ENCODE measurements around the gene BABAM2. TPM values are rescaled to one million over a fixed set of nuclear protein-coding genes. Genes with fewer than 3 reads are reported as not detected.

BABAM2 gene
- total RNA-seq, 2 experiments from 2014 or later, result 19.7 to 33.2 TPM

- intact Hi-C loops (cut with micrococcal nuclease; ENCODE audit: unreplicated experiment), result loop anchor here (2.0 kb wide), 1 partner anchor 297 kb away; no protein-coding TSS in a partner anchor
- Histone ChIP-seq H3K4me2 (ENCODE audit: low read length) (no peak overlapping the region), H3K9me3 (ENCODE audit: low read length) (peaks cover 8% of the 10 kb centered on the region; the same call in 1 of the 2 replicates), H3K4me3 (ENCODE audit: low read depth, low read length, poor library complexity, severe bottlenecking) (no peak overlapping the region), H3K36me3 (ENCODE audit: insufficient read depth, low read length) (no peaks in the 10 kb centered on the region), H3K9me2 (ENCODE audit: insufficient read depth, low read length) (no peaks in the 10 kb centered on the region), H3K4me1 (ENCODE audit: insufficient read depth, low read length, poor library complexity, severe bottlenecking) (no peaks in the 10 kb centered on the region), H4K20me1 (ENCODE audit: insufficient read depth, low read length) (no peaks in the 10 kb centered on the region), H3K79me2 (ENCODE audit: insufficient read depth, low read depth, low read length) (no peaks in the 10 kb centered on the region), H2AFZ (ENCODE audit: low read length) (no peak overlapping the region), H3K27ac (ENCODE audit: low read depth, low read length, poor library complexity, severe bottlenecking) (no peak overlapping the region)
- DNase-seq (ENCODE audit: low spot score), result peak; percentile 3
- BruUV-seq (replicated peaks), result no TSS peak
- ChIA-PET POLR2A (no interaction called here), CTCF (ENCODE audit: unreplicated experiment) (no interaction called here)
- no peak for TF ChIP-seq EZH2phosphoT487 (IDR thresholded peaks at IDR 0.05; ENCODE audit: borderline replicate concordance, low read depth, low read length)
- TF ChIP-seq CTCF (conservative IDR thresholded peaks at IDR 0.05; ENCODE audit: low read length), result peak; percentile 77
Observed at GRCh38 chr2:28155627-28156026, 265.1 kb downstream of the BABAM2 start.

- no peak for DNase-seq (ENCODE audit: low spot score)
- TF ChIP-seq CTCF (conservative IDR thresholded peaks at IDR 0.05; ENCODE audit: low read length) (no peak), EZH2phosphoT487 (IDR thresholded peaks at IDR 0.05; ENCODE audit: borderline replicate concordance, low read depth, low read length) (no peak)
- H3K4me3 ChIP-seq (ENCODE audit: low read depth, low read length, poor library complexity, severe bottlenecking), result no peak overlapping the region
- H3K9me3 ChIP-seq (ENCODE audit: low read length), result peaks cover 8% of the 10 kb centered on the region; the same call in 1 of the 2 replicates
- H3K4me2 ChIP-seq (ENCODE audit: low read length), result no peak overlapping the region
- ChIA-PET POLR2A (interaction anchor here (0.7 kb wide), 1 partner anchor 89 kb away, joined by 4 read pairs; no protein-coding TSS in a partner anchor), CTCF (ENCODE audit: unreplicated experiment) (no interaction called here)
- H3K79me2 ChIP-seq (ENCODE audit: insufficient read depth, low read depth, low read length), result no peaks in the 10 kb centered on the region
- intact Hi-C loops (cut with micrococcal nuclease; ENCODE audit: unreplicated experiment), result no loop called here
- H3K27ac ChIP-seq (ENCODE audit: low read depth, low read length, poor library complexity, severe bottlenecking), result no peak overlapping the region
- BruUV-seq (replicated peaks), result no TSS peak
- no peaks in the 10 kb centered on the region for H3K4me1 ChIP-seq (ENCODE audit: insufficient read depth, low read length, poor library complexity, severe bottlenecking)
- no peaks in the 10 kb centered on the region for H4K20me1 ChIP-seq (ENCODE audit: insufficient read depth, low read length)
- H2AFZ ChIP-seq (ENCODE audit: low read length), result no peak overlapping the region
- no peaks in the 10 kb centered on the region for H3K36me3 ChIP-seq (ENCODE audit: insufficient read depth, low read length)
- no peaks in the 10 kb centered on the region for H3K9me2 ChIP-seq (ENCODE audit: insufficient read depth, low read length)
Observed at GRCh38 chr2:28158791-28159190, 268.3 kb downstream of the BABAM2 start.

- Histone ChIP-seq H3K9me3 (ENCODE audit: low read length) (peaks cover 1% of the 10 kb centered on the region; the same call in 1 of the 2 replicates), H3K27ac (ENCODE audit: low read depth, low read length, poor library complexity, severe bottlenecking) (no peak overlapping the region), H2AFZ (ENCODE audit: low read length) (no peak overlapping the region), H3K4me1 (ENCODE audit: insufficient read depth, low read length, poor library complexity, severe bottlenecking) (no peaks in the 10 kb centered on the region), H3K9me2 (ENCODE audit: insufficient read depth, low read length) (no peaks in the 10 kb centered on the region), H3K79me2 (ENCODE audit: insufficient read depth, low read depth, low read length) (no peaks in the 10 kb centered on the region), H4K20me1 (ENCODE audit: insufficient read depth, low read length) (no peaks in the 10 kb centered on the region), H3K36me3 (ENCODE audit: insufficient read depth, low read length) (no peaks in the 10 kb centered on the region), H3K4me2 (ENCODE audit: low read length) (no peak overlapping the region), H3K4me3 (ENCODE audit: low read depth, low read length, poor library complexity, severe bottlenecking) (no peak overlapping the region)
- TF ChIP-seq EZH2phosphoT487 (IDR thresholded peaks at IDR 0.05; ENCODE audit: borderline replicate concordance, low read depth, low read length) (no peak), CTCF (conservative IDR thresholded peaks at IDR 0.05; ENCODE audit: low read length) (no peak)
- intact Hi-C loops (cut with micrococcal nuclease; ENCODE audit: unreplicated experiment), result no loop called here
- ChIA-PET POLR2A (no interaction called here), CTCF (ENCODE audit: unreplicated experiment) (no interaction called here)
- no TSS peak for BruUV-seq (replicated peaks)
- no peak for DNase-seq (ENCODE audit: low spot score)
Observed at GRCh38 chr2:28160986-28161425, 270.5 kb downstream of the BABAM2 start.
